Muscle layer of duodenum (tissue), 2 donors: ENCODE results near the gene DEFB114.
"Not testable (repeated sequence)": the region's sequence is repeated elsewhere in the genome, so short reads cannot be mapped to it uniquely, and the experiment has no call there.

Source experiments
- H3K27ac ChIP-seq: one replicate; pipeline ENCODE4 v1.7.0; 2013; ENCODE audit warnings: mild to moderate bottlenecking, low read length
- H3K27me3 ChIP-seq: one replicate; pipeline ENCODE4 v1.7.0; 2013; ENCODE audit warnings: low read depth, mild to moderate bottlenecking, control low read depth, low read length
- H3K36me3 ChIP-seq, 2 donors: one replicate each; pipeline ENCODE4 v1.7.0; 2013; ENCODE audit warnings: low read length in 2 of 2, control low read depth in 1 of 2, mild to moderate bottlenecking in 1 of 2; ENCODE audit not compliant: insufficient read depth in 2 of 2, control insufficient read depth in 1 of 2
- H3K4me1 ChIP-seq, 2 donors: one replicate each; pipeline ENCODE4 v1.7.0; 2013; ENCODE audit warnings: low read length in 2 of 2, mild to moderate bottlenecking in 2 of 2, control low read depth in 1 of 2, moderate library complexity in 1 of 2; ENCODE audit not compliant: insufficient read depth in 2 of 2, control insufficient read depth in 1 of 2
- H3K4me3 ChIP-seq, 2 donors: one replicate each; pipeline ENCODE4 v1.7.0; 2013; ENCODE audit warnings: low read length in 2 of 2, low read depth in 1 of 2, mild to moderate bottlenecking in 1 of 2
- H3K9me3 ChIP-seq, 2 donors: one replicate each; pipeline ENCODE4 v1.7.0; 2013; ENCODE audit warnings: low read length in 2 of 2, control low read depth in 1 of 2, mild to moderate bottlenecking in 1 of 2; ENCODE audit not compliant: control insufficient read depth in 1 of 2
- donor health status: healthy.

DEFB114 gene

DNA sequence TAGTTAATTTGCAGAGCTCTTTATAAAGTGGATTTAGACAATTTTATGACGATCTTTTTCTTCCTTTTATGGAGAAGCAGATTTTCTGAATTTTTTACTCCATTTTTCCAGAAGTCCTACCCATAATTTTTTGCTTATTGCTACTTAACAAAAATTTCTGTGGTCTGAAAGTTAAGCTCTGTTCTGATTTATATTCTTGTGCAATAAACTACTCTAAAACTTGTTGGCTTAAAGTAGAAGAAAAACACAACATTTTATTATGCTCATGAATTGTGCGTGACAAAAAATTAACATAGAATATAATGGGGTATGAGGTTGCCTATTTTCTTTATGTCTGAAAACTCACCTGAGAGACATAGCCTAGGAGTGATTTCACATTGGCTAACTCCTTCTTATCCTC, 2.9 kb upstream of the DEFB114 start:
- H3K4me3 ChIP-seq = no peak overlapping the region
- H3K27me3 ChIP-seq = no peaks in the 10 kb centered on the region
- no peak overlapping the region for H3K27ac ChIP-seq
- H3K9me3 ChIP-seq = no peaks in the 10 kb centered on the region
- H3K36me3 ChIP-seq = no peaks in the 10 kb centered on the region
- H3K4me1 ChIP-seq = no peaks in the 10 kb centered on the region

GRCh38 chr6:49966334-49966733, 2.4 kb upstream of the DEFB114 start:
- Histone ChIP-seq H3K9me3 (no peaks in the 10 kb centered on the region), H3K27me3 (no peaks in the 10 kb centered on the region), H3K27ac (no peak overlapping the region), H3K4me3 (no peak overlapping the region), H3K36me3 (no peaks in the 10 kb centered on the region), H3K4me1 (no peaks in the 10 kb centered on the region)

- Histone ChIP-seq H3K9me3 (no peaks in the 10 kb centered on the region), H3K36me3 (no peaks in the 10 kb centered on the region), H3K27ac (no peak overlapping the region), H3K4me1 (no peaks in the 10 kb centered on the region), H3K27me3 (no peaks in the 10 kb centered on the region), H3K4me3 (no peak overlapping the region)
These were observed 5.8 kb downstream of the DEFB114 start for GRCh38 chr6:49958180-49958579.

- no peak overlapping the region for H3K27ac ChIP-seq
- H3K9me3 ChIP-seq = no peaks in the 10 kb centered on the region
- H3K27me3 ChIP-seq = no peaks in the 10 kb centered on the region
- no peak overlapping the region for H3K4me3 ChIP-seq
- no peaks in the 10 kb centered on the region for H3K36me3 ChIP-seq
- H3K4me1 ChIP-seq = no peaks in the 10 kb centered on the region
These were observed 8.1 kb downstream of the DEFB114 start for GRCh38 chr6:49955847-49956246.

GRCh38 chr6:49951926-49952325, 12.0 kb downstream of the DEFB114 start:
- Histone ChIP-seq H3K4me1 (no peaks in the 10 kb centered on the region), H3K27me3 (no peaks in the 10 kb centered on the region), H3K4me3 (no peak overlapping the region), H3K36me3 (no peaks in the 10 kb centered on the region), H3K27ac (no peak overlapping the region), H3K9me3 (no peaks in the 10 kb centered on the region)

DNA sequence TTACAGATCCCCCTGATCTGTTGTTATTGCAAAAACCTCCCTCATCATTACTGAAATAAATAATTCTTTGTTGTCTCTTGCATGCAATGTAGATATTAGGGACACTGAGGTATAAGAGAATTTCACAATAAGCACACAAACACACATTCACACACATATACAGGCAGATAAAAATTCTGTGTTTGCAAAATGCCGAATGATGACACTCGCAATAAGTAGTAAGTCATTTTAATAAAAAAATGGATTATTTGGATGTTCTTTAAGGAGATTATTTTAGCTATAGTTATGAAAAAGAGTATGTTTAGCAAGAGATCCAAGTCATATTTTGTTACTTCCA, 13.6 kb downstream of the DEFB114 start:
- Histone ChIP-seq H3K27me3 (no peaks in the 10 kb centered on the region), H3K9me3 (no peaks in the 10 kb centered on the region), H3K4me3 (no peak overlapping the region), H3K36me3 (no peaks in the 10 kb centered on the region), H3K27ac (no peak overlapping the region), H3K4me1 (no peaks in the 10 kb centered on the region)

GRCh38 chr6:49949062-49949461, 14.9 kb downstream of the DEFB114 start:
- H3K4me3 ChIP-seq = no peak overlapping the region
- no peaks in the 10 kb centered on the region for H3K4me1 ChIP-seq
- H3K9me3 ChIP-seq = no peaks in the 10 kb centered on the region
- no peak overlapping the region for H3K27ac ChIP-seq
- H3K27me3 ChIP-seq = no peaks in the 10 kb centered on the region
- H3K36me3 ChIP-seq = no peaks in the 10 kb centered on the region

GRCh38 chr6:49946835-49947234, 17.1 kb downstream of the DEFB114 start:
- no peak overlapping the region for H3K4me3 ChIP-seq
- no peaks in the 10 kb centered on the region for H3K27me3 ChIP-seq
- no peaks in the 10 kb centered on the region for H3K4me1 ChIP-seq
- H3K9me3 ChIP-seq = no peaks in the 10 kb centered on the region
- no peaks in the 10 kb centered on the region for H3K36me3 ChIP-seq
- no peak overlapping the region for H3K27ac ChIP-seq

DNA sequence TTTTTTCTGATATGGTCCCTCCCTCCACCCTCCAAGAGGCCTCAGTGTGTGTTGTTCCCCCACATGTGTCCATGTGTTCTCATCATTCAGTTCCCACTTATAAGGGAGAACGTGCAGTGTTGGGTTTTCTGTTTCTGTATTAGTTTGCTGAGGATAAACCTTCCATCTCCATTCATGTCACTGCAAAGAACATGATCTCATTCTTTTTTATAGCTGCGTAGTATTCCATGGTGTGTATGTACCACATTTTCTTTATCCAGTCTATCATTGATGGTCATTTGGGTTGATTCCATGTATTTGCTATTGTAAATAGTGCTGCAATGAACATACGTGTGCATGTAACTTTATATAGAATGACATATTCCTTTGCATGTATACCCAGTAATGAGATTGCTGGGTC, 19.9 kb downstream of the DEFB114 start:
- not testable (repeated sequence) for H3K4me3 ChIP-seq, H3K27ac ChIP-seq, H3K9me3 ChIP-seq, H3K36me3 ChIP-seq, H3K4me1 ChIP-seq, H3K27me3 ChIP-seq

DNA sequence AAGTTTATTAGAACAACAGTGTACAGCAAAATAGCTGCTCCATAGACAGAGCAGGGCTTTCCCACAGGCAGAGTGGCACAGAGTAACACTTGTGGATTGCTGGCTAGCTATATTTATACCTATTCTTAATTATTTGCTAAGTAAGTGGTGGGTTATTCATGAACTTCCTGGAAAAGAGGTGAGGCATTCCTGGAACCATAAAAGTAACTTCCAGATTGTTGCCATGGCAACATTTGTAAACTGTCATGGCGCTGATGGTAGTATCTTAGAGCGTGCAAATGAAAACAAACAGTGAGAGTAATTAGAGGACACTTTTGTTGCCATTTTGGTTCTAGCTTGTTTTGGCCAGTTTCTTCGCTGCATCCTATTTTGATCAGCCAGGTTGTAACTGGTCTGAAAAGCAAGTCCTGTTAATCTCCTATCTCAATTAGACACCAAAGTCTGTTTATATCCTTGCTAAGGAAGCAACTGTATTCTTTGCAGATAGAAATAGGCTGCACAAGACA, 23.9 kb downstream of the DEFB114 start:
- H3K4me1 ChIP-seq = no peaks in the 10 kb centered on the region
- no peaks in the 10 kb centered on the region for H3K36me3 ChIP-seq
- no peak overlapping the region for H3K4me3 ChIP-seq
- H3K9me3 ChIP-seq = no peaks in the 10 kb centered on the region
- H3K27ac ChIP-seq = no peak overlapping the region
- no peaks in the 10 kb centered on the region for H3K27me3 ChIP-seq

DNA sequence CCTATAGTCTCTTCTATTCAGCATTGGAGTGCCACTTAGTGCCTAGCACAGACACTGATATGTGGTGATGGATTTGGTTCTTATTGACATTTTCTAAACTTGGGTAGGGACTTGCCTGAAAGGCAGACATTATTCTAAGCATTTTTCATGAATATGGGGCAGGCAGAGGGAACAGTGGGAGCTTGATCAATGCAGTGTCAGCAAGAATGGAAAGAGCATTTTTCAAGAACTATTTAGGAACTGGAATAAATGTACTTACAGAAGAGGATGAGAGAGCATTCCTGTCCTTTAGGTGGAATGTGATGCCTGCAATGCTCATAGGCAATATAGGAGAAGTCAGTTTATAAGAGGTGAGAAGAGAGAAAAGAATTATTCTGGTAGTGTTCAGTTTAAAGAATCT, 26.2 kb downstream of the DEFB114 start:
- Histone ChIP-seq H3K27ac (no peak overlapping the region), H3K4me1 (no peaks in the 10 kb centered on the region), H3K9me3 (no peaks in the 10 kb centered on the region), H3K4me3 (no peak overlapping the region), H3K27me3 (no peaks in the 10 kb centered on the region), H3K36me3 (no peaks in the 10 kb centered on the region)

DNA sequence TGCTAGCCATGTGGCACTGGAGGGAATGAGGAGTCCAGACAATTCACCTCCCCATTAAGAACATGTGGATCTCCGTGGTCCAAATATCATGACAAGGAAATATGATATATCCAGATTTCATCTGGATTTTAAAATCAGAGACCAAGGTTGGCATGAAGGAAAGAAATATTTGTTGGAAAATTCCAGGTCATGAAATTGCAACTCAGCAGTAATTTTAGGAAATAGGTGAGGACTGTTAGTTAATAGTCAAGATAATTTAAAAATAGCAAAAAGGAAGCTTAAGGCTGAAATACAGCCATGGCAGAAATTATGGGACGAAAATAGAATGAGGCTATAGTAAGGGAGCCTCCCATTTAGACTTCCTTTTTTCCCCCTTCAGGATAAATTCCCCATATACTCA, 26.9 kb downstream of the DEFB114 start:
- Histone ChIP-seq H3K9me3 (no peaks in the 10 kb centered on the region), H3K27me3 (no peaks in the 10 kb centered on the region), H3K4me1 (no peaks in the 10 kb centered on the region), H3K27ac (no peak overlapping the region), H3K36me3 (no peaks in the 10 kb centered on the region), H3K4me3 (no peak overlapping the region)
